NCI-H526 treated with DMSO at 0.1 percent for 48 hours (cell line): ENCODE data around the gene TRIM56.
"Not testable (repeated sequence)": the region's sequence is repeated elsewhere in the genome, so short reads cannot be mapped to it uniquely, and the experiment has no call there.

Experiments
- DNase-seq: peaks from one replicate; lab custom pipeline; 2025; lab: John Stamatoyannopoulos, UW

The TRIM56 gene

GRCh38 chr7:101113836-101114235 is 28.6 kb downstream of the TRIM56 start:
- no peak for DNase-seq

DNA sequence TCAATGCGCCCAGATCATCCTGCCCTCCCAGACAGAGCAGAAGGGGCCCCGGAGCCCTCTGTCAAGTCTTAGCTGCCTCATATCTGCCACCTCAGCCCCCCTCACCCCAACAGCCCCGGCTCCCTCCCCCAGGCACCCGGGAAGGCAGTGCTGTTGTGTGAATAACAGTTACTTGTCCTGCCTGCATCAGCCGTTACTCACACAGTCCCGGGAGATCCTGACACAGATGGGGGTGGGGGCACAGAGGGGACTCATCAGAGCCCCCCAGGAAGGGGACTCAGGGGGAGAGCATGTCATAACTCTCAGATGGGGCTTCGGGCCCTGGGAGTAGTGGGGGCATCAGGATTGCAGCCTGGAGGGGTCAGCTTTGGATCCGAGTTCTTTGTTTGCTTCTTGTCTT is 29.2 kb downstream of the TRIM56 start:
- no peak for DNase-seq

DNA sequence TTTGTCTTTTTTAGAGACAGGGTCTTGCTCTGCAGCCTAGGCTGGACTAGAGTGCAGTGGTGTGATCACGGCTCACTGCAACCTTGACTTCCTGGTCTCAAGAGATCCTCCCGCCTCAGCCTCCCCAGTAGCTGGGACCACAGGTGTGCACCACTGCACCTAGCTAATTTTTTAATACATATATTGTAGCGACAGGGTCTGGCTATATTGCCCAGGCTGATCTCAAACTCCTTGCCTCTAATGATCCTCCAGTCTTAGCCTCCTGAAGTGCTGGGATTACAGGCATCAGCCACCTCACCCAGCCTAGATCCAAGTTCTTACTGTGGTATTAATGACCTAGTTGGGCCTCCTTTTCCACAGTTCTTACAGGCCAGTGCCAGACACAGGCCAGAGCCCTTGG is 29.9 kb downstream of the TRIM56 start:
- DNase-seq: no peak

DNA sequence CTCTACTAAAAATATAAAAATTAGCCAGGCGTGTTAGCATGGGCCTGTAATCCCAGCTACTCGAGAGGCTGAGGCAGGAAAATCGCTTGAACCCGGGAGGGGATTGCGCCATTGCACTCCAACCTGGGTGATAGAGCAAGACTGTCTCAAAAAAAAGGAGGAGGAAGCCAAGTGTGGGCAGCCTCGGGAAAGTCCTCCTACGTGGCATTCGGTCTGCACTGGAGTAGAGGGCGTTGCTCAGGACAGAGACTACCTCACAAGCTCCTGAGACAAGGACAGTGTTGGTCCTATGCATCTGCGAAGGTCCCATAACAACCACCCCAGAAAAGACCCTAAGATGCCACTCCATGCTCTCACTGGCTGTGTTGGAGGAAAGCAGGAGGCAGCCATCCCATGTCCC is 31.6 kb downstream of the TRIM56 start:
- DNase-seq: no peak

DNA sequence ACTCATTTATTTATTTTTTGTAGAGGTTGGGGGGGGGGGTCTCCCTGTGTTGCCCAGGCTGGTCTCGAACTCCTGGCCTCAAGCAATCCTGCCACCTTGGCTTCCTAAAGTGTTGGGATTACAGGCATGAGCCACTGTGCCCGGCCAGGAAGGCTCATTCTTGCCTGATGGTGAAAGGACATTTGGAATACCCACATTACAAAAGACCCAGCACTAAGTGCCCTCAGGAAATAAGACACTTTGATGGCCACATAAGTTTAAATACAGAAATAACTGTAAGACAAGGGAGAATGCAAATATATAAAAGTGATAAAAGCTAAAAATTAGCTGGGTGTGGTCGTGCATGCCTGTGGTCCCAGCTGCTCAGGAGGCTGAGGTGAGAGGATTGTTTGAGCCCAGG is 33.6 kb downstream of the TRIM56 start:
- no peak for DNase-seq

DNA sequence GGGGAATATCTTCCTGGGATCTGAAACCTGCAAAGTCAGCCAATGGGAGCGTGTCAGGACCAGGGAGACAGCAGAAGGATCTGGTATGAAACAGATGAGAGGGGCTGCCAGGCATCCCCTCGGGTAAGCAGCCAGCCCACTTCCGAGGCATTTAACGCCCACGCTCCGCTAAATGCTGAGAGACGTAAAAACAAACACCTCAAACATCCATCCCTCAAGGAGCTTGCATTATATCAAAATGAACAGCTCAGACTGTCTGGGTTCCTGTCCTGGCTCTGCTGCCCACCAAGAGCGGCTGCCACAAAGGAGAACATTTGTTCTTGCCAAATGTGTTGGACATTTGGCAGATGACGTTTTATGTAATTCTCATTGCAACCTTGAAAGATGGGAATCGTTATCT is 34.6 kb downstream of the TRIM56 start:
- DNase-seq: no peak

GRCh38 chr7:101120315-101120714 is 35.0 kb downstream of the TRIM56 start:
- no peak for DNase-seq

DNA sequence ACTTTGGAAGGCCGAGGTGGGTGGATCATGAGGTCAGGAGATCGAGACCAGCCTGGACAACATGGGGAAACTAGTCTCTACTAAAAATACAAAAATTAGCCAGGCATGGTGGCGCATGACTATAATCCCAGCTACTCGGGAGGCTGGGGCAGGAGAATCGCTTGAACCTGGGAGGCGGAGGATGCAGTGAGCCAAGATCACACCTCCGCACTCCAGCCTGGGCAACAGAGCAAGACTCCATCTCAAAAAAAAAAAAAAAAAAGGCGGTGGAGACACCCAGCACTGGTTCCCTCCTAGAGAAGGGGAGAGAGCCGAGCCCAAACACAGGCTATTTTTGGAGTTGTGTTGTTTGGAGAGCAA is 36.3 kb downstream of the TRIM56 start:
- not testable (repeated sequence) for DNase-seq

DNA sequence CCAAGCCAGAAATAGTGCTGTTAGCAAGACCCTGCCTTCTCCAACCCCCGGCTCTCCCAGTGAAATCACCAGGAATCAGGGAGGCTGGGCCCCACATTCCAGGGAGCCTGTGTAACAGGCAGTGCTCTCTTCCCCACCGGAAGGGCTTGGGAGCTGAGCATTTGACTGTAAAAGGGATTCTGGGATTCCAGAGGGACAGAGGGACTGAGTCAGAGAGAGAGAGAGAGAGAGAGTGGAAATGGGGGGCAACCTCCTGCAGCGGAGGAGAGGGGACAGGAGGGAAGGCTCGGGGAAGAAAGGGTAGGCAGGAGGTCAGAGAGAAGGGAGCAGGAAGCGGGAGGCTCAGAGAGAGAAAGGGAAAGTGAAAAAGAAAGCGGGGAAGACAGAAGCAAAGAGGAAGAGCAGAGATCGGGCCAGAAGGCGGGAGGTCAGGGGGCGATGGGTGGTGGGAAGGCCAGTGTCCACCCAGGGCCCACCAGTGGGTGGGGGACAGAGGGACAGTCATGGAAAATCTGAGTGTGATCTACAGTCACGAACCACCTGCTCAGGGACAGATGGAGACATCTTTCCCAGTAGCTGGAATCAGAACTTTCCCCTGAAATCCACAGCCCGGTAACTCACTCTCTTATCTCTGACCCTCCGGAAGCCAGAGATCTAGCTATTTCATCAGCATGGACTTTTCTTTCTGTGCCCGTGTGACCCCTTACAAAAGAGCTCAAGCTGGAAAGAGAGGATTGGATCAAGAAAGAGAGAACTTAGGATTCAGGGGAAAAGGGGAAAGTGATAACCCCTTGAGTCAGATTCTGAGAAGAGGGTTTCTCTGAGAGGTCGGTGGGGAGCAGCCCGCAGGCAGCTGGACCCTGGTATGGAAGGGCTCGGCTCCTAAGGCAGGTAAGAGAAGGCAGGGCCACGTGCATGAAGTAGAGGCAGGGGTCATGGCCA is 37.0 kb downstream of the TRIM56 start:
- DNase-seq: no peak

DNA sequence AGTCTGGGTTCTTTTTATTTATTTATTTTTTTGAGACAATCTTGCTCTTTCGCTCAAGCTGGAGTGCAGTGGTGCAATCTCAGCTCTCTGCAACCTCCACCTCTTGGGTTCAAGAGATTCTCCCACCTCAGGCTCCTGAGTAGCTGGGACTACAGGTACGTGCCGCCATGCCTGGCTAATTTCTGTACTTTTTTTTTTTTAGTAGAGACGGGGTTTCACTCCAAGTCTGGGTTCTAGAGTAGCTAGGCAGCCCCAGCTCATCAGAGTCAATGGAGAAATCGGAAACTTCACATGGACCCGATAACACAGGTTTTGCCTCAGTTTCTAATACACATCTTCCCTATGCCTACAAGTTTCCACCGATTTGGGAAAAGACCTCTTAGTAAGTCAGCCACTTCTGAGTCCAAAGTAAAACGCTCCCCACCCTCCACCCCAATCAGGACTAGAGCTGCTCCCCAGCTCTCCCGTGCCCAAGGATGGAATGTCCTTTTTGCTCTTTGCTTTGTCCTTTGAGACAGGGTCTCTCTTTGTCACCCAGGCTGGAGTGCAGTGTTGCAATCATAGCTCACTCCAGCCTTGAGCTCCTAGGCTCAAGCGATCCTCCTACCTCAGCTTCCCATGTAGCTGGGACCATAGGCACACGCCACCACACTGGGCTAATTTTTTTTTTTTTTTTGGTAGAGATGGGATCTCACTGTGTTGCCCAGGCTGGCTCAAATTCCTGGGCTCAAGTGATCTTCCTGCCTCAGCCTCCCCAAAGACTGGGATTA is 37.8 kb downstream of the TRIM56 start:
- DNase-seq: no peak

DNA sequence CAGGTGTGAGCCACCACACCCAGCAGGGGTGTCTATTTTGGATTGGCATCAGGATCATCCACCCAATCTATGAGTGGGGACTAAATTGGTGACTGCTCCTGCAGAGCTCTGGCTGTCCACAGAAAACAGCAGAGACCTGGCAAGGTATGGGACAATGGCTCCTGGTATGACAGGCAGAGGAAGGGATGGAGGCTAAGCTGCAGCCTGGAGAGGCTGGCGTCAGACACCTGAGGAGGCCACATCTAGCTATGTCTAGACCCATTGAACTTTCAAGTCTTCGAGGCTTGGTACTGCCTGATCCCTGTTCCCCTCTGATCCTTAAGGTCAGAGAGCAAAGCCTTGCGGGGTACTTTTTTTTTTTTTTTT is 38.4 kb downstream of the TRIM56 start:
- DNase-seq: no peak

DNA sequence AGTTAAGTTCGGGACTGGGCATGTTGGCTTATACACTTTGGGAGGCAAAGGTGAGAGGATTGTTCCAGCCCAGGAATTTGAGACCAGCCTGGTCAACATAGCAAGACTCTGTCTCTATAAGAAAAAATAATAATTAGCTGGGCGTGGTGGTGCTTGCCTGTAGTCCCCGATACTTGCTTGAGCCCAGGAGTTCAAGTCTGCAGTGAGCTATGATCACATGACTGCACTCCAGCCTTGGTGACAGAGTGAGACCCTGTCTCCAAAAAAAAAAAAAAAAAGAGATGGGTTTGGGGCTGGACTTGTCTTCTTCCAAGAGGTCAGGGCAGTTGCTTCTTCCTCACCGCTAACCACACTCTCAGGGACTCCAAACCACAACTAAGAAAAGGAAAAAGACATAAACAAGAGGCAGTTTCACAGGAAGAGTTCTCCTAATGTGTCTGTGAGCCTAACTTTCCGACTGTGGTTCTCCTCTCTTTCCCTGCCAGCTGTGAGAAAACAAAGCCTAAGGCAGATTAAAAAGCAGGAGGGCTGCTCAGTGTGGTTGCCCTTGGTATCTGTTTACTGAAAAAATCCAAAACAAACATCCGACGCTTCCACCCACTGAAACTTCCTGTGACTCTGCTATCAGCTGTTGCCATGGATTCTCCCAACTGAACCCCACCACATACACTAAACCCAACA is 39.2 kb downstream of the TRIM56 start:
- no peak for DNase-seq

DNA sequence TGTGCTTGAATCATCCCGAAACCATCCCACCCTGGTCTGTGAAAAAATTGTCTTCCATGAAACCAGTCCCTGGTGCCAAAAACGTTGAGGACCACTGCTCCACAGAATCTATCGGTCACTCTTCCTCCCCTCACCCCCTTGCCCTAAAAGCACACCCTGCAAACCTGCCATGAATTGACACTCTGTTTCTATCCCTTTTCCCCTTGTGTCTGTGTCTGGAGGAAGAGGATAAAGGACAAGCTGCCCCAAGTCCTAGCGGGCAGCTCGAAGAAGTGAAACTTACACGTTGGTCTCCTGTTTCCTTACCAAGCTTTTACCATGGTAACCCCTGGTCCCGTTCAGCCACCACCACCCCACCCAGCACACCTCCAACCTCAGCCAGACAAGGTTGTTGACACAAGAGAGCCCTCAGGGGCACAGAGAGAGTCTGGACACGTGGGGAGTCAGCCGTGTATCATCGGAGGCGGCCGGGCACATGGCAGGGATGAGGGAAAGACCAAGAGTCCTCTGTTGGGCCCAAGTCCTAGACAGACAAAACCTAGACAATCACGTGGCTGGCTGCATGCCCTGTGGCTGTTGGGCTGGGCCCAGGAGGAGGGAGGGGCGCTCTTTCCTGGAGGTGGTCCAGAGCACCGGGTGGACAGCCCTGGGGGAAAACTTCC is 40.8 kb downstream of the TRIM56 start:
- DNase-seq: no peak

- no peak for DNase-seq
These were observed 41.6 kb downstream of the TRIM56 start, which contains the start of gene SERPINE1 for GRCh38 chr7:101126651-101127459. SERPINE1 (plus strand) TSS chr7:101127104; CDS start chr7:101128394, 1,290 bp downstream.

DNA sequence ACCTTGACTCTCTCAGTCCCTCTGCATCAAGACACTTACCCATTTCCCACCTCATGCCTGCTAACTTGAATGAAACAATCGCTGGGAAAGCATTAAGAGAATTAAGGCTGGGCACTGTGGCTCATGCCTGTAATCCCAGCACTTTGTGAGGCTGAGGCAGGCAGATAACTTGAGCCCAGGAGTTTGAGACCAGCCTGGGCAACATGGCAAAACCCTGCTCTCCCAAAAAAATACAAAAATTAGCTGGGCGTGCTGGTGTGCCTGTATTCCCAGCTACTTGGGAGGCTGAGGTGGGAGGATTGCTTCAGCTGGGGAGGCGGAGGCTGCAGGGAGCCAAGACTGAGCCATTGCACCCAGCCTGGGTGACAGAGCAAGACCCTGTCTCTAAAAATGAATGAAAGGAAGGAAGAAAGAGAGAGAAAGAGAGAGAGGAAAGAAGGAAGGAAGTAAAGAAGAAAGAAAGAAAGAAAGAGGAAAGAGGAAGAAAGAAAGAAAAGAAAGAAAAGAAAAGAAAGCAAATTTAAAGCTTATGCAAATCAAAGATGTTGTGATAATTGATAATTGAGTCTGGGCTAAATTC is 42.3 kb downstream of the TRIM56 start:
- DNase-seq: no peak

DNA sequence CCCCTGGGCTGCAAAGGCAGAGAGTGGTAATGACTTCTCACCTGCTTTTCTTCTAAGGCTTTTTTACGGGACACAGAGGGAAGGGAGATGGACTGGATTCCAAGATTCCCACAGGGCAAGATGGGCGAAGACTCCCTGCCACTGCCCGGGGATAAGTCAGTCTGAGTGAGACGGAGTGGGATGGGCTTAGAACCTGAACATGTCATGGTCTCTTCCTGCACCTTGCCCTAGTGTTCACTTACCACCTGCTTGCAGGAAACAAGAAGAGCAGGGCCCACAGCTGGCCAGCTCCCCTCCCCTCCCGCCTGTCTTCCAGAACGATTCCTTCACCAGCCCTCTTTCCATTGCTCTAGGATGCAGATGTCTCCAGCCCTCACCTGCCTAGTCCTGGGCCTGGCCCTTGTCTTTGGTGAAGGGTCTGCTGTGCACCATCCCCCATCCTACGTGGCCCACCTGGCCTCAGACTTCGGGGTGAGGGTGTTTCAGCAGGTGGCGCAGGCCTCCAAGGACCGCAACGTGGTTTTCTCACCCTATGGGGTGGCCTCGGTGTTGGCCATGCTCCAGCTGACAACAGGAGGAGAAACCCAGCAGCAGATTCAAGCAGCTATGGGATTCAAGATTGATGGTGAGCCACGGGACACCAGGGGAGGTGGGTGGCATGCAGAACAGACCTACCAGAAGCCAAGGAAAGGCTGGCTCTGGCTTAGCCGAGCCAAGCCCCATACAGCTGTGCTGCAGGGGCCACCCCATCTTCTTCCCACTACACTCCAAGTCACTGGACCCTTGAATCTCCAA is 43.0 kb downstream of the TRIM56 start:
- no peak for DNase-seq

DNA sequence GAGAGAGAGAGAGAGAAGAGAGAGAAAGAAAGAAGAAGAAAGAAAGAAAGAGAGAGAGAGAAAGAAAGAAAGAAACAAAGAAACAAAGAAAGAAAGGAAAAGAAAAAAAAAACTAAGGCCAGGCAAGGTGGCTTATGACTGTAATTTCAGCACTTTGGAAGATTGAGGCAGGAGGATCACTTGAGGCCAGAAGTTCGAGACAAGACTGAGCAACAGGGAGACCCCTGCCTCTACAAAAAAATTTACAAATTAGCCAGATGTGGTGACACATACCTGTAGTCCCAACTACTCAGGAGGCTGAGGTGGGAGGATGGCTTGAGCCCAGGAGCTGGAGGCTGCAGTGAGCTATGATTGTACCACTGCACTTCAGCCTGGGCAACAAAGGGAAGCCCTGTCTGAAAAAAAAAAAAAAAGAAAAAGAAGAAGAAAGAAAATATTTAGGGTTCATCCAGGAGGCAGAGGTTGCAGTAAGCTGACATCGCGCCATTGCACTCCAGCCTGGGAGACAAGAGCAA is 44.4 kb downstream of the TRIM56 start:
- no peak for DNase-seq

- DNase-seq: not testable (repeated sequence)
These were observed 47.6 kb downstream of the TRIM56 start for GRCh38 chr7:101132626-101133600.
